Right ventricle myocardium inferior (tissue), 1 donor: Measurements from ENCODE around the gene GNG2. TPM values are rescaled to one million over a fixed set of nuclear protein-coding genes. Genes with fewer than 3 reads are reported as not detected.
A peak's percentile ranks its signal among the peaks of the same experiment; 100 is the strongest.

Source experiments
- ATAC-seq: fragments of 200-7000 bp; cut with Tn5 transposase; one replicate; pipeline ENCODE4 v1.9.1; 2020; ENCODE audit warnings: mild to moderate bottlenecking, moderate library complexity
- DNase-seq: peaks from one replicate; pipeline ENCODE4 v3.0.0; 2021; ENCODE audit errors: missing footprints
- intact Hi-C: fragments of 100-400 bp; cut with DNase I; formaldehyde crosslinking; loops from one replicate; pipeline ENCODE4 v1.11.0; 2022
- total RNA-seq: library from RNA; stranded (reverse); fragmentation: NEBNext Ultra II Directional; extraction: Animal tissue kit (Norgen Biotek cat#: 25700); gene quantifications from one replicate; pipeline ENCODE4 v1.2.1, GENCODE V29; 2021
- donor health status: DM: no; HTN: yes; CAD: no; lungs with severe emphysema.

GNG2 gene
- total RNA-seq, 1 donor from 2014 or later: 15.5 TPM

DNA sequence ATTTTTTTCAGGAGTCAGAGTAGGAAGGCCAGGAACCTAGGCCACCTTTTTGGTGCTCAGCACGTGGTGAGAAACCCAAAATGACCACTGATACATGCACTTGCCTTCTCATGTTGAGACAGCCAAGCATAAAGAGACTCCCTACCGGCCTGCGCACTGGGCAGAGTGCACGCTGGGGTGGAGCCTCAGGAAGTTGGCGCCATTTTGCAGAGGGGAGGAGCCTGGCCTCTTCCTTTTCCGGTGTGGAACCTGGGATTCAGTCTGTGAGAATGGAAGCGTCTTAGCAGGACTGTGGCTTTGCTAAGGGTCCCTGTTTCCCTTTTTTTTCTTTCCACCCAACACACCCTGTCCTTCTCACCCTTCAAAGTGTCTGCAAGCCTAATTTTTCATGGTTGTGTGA, 66.0 kb downstream of the GNG2 start:
- DNase-seq: no peak
- no peak for ATAC-seq
- intact Hi-C loops: no loop called here

DNA sequence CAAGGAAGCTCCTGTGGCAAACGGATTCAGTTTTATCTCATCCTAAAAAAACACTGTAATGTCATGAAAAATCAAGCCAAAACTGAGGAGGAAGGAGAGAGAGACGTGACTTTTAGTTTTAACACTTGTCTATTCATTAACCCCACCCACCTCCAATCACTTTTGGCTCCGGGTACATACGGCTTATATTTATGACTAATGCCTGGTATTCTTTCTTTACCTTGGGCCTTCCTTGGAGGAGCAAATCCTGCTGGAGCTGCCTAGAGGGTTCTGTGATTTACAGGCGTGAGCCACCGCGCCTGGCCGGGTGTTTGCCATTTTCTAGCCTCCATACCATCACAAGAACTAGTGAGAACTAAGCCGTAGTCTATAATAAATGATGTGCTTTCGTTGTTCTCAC, 68.2 kb downstream of the GNG2 start:
- DNase-seq: no peak
- intact Hi-C loops: no loop called here
- ATAC-seq: no peak

DNA sequence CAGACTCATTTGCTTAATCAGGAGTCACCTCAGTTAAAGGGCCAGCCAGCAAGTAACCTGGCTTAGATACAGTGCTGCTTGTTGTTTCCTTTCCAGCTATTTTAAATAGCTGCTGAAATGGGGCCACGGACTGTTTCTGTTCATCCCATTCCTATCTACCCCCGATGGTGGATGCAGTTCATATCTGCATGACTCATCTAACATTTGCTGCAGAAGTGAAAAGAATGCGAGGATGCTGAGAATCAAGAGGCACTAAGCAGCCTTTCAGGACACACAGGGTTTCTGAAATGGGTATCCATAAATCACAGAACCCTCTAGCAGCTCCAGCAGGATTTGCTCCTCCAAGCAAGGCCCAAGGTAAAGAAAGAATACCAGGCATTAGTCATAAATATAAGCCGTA, 68.8 kb downstream of the GNG2 start:
- DNase-seq (no peak), ATAC-seq (no peak)
- intact Hi-C loops: no loop called here

- ATAC-seq (no peak), DNase-seq (no peak)
- intact Hi-C loops: no loop called here
Observed at GRCh38 chr14:51929910-51930682, 69.7 kb downstream of the GNG2 start.

- intact Hi-C loops: no loop called here
- ATAC-seq (no peak), DNase-seq (no peak)
Observed at GRCh38 chr14:51931308-51931707, 70.9 kb downstream of the GNG2 start.

DNA sequence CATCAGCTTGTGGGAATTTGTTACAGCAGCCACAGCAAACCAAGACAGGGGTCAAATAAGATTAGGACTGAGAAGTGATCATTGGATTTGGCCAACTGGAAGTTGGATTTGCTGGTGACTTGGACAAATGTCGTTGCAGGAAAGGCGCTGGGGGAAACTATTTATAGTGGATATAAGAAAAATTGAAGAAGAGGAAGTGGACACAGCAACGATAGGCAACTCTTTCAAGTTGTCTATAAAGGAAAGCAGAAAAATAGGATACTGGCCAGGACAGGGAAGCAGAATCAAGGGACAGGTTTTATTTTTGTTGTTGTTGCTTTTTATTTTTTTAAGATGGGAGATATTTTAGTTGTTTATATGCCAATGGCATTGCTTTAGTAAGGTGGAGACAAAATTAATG, 72.8 kb downstream of the GNG2 start:
- intact Hi-C loops: no loop called here
- ATAC-seq (no peak), DNase-seq (no peak)

GRCh38 chr14:51938137-51938536, 77.7 kb downstream of the GNG2 start:
- no peak for ATAC-seq
- intact Hi-C loops: no loop called here

DNA sequence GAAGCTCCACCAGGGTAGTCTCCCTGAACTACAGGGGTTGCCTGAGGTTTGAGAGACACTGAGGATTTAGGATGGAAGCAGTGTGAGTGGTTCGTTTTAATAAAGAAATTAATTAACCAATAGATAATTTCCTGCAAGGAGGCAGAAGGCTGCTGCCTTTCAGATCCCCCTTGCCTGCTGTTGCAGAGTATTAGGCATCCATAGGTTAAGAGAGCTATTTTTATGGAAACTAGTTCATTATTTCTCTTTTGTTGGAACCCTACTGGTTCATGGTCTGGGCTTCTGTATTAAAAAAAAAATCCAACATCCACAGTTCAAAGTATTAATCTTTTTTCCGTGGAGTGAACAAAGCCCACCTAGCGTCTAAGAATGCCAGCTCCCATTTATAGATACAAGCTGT, 78.4 kb downstream of the GNG2 start:
- ATAC-seq: no peak
- intact Hi-C loops: no loop called here
- no peak for DNase-seq

More at GRCh38 chr14:51938137-51938536, 77.7 kb downstream of the GNG2 start:
- DNase-seq: no peak

DNA sequence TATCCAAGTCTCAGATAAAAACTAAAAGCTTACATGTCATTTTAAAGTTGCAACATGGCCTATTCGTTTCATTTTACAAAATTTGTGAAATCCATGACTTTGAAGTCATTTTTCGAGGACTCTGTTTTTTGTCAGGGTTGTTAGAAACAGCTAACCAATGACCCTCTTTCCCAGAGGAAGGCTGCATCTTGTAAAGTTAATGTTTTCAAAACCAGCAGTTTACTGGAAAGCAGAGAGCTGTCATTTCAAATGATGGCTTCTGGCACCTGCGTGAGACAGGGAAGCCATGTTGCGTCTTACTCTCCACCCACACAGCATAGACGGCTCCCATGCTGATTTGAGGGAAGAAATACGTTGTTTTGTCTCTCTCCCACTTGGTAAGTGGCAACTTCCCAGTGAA, 78.8 kb downstream of the GNG2 start:
- intact Hi-C loops: no loop called here
- DNase-seq: no peak
- no peak for ATAC-seq

DNA sequence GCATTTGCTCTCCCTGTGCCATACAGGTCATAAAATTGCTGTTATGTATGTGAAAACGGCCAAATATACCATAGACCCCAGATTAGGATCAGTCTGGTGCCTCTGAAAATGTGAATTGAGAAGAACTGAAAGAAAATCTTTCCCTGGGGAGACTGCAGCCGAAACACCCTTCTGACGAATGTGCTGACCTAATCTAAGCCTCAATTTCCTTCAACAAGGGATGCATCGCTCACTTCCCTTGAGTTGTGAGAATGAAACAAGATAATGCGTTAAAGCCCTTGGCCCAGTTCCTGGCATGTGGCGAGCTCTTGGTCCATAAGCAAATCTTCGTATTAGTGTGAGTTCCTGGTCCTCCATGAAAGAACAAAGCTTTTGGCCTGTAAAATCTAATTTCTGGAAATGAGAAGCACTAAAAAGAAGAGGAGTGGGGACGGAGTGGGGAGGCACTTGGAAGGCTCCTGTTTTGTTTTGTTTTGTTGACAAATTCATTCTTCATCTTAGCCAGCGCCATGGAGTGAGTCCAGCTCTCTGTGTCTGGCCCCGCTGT, 79.4 kb downstream of the GNG2 start:
- no peak for ATAC-seq
- intact Hi-C loops: no loop called here
- DNase-seq: no peak

- intact Hi-C loops: no loop called here
- ATAC-seq (no peak), DNase-seq (no peak)
Observed at GRCh38 chr14:51942971-51943370, 82.6 kb downstream of the GNG2 start.

- DNase-seq: no peak
- intact Hi-C loops: no loop called here
- ATAC-seq: no peak
Observed at GRCh38 chr14:51950007-51950406, 89.6 kb downstream of the GNG2 start.

DNA sequence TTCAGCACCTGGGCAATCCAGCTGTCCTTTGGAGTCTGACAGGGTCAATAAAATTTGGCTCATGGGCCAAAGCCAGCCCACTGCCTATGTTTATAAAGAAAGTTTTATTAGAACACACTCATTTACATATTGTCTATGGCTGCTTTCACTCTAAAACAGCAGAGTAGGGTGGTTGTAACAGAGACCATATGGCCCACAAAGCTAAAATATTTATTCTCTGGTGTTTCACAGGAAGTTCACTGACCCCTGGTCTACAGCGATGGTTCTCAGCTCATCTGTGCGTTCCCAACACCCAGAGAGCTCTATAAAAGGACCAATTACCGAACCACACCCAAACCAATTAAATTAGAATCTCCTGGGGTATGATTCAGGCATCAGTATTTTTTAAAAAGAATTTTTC, 91.2 kb downstream of the GNG2 start:
- intact Hi-C loops: no loop called here
- DNase-seq: no peak
- no peak for ATAC-seq

GRCh38 chr14:51954031-51954430, 93.6 kb downstream of the GNG2 start:
- intact Hi-C loops: no loop called here
- DNase-seq (no peak), ATAC-seq (no peak)

DNA sequence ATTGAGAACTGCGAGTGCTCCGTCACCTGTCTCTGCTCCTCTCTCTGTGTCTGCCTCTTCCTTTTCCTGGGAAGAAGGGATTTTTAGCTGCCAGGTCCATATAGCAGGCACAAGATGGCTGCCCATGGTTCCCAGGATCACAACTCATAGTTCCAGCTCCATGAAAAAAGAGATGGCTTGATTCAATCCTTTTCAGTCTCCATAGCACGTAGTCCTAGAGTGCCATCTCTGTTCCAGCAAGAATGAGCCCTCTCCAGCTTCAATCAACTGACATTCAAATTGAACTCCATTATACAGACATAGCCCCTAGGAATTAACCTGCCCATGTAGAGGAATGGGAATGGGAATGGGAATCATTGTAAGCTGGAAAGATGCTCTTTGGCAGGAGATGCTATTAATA, 94.2 kb downstream of the GNG2 start:
- ATAC-seq (no peak), DNase-seq (no peak)
- intact Hi-C loops: no loop called here

- DNase-seq (no peak), ATAC-seq (no peak)
- intact Hi-C loops: no loop called here
Observed at GRCh38 chr14:51957950-51958349, 97.5 kb downstream of the GNG2 start.

DNA sequence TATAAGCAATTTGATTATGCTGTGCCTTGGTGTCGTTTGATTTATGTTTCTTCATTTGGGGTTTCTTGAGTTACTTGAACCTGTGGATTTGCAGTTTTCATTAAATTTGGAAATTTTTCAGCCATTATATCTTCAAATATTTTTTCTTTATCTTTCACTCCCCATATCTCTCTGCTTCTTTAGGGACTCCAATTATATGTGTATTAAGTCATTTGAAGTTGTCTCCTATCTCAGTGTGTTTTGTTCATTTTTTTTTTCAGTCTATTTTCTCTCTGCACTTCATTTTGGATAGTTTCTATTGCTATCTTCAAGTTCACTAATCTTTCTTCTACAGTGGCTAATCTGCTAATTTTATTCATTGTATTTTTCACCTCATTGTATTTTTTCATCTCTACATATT, 99.5 kb downstream of the GNG2 start:
- DNase-seq (no peak), ATAC-seq (no peak)
- intact Hi-C loops: no loop called here

DNA sequence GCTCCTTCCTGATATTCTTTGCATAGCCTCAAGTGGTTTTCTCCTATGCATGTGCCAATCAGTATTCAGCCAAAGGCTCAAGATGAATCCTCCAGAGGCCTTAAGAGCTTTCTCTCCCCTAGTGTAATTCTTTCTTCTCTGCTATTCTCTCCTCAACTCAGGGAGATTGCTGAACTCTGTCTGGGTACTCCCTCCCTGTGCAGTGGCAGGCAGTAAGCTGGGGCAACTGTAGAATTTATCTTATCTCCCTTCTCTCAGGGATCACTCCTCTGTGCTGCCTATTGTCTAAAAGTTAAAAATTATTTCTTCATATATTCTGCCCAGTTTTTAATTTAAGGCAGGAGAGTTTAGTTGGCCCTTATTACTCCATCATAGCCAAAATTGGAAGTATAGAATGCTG, 100.5 kb downstream of the GNG2 start:
- intact Hi-C loops: no loop called here
- no peak for DNase-seq
- no peak for ATAC-seq

DNA sequence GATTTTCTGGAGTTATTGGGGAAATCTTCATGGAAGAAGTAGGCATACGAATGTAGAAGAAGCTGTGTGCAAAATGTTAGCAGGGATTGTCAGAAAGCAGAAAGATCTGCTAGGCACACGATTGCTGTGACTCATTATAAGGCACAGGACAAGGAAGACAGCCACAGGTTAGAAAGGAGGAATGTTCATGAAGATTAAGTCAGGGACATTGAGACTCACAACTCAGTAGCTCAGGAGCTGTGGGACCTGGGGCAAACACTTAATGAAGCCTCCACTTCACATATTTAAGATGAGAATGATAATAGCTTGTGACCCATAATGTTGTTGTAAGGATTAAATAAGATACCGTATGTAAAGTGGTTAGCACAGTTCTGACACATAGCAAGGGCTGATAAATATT, 102.3 kb downstream of the GNG2 start:
- DNase-seq: no peak
- ATAC-seq: no peak
- intact Hi-C loops: no loop called here

DNA sequence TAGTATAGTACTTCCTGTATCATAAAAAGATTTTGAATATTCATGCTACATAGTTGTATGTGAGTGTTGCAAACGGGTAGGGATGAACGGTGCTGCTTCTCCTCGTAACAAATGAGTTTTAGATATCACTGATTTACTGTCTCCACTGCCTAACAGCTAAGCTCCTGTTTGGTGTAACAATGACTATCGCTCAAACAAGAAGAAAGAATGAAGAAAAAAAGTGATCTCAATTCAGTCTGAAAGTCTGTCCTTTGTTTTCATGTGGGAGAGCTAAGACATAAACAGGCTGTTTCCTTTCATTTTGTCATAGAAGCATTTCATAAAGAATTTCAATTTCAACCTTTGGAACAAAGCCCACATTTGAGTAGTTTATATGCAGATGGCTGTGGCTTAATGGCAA, 102.9 kb downstream of the GNG2 start:
- ATAC-seq: peak; percentile 13
- DNase-seq: no peak
- intact Hi-C loops: no loop called here

GRCh38 chr14:51967521-51967920, 107.1 kb downstream of the GNG2 start:
- no peak for DNase-seq

More at GRCh38 chr14:51967521-51967920, 107.1 kb downstream of the GNG2 start:
- intact Hi-C loops: no loop called here
- no peak for ATAC-seq
